WTC11 (cell line): ENCODE data around the gene SMIM13. TPM values are rescaled to one million over a fixed set of nuclear protein-coding genes. Genes with fewer than 3 reads are reported as not detected.

ENCODE experiments used
- ATAC-seq: fragments of 200-7000 bp; cut with Tn5 transposase; 2 replicates; pipeline ENCODE4 v1.10.0; 2021; ENCODE audit warnings: mild to moderate bottlenecking, moderate library complexity
- CTCF ChIA-PET: fragments of 300-600 bp; sonication (Branson Sonifier 250); formaldehyde crosslinking; loops from one replicate; lab custom pipeline; 2021; ENCODE audit warnings: antibody characterized with exemption; lab: Charles Lee
- POLR2A ChIA-PET: fragments of 350-600 bp; sonication (Branson Sonifier 250); formaldehyde crosslinking; loops from one replicate; lab custom pipeline; 2021; ENCODE audit warnings: antibody characterized with exemption; lab: Charles Lee
- DNase-seq: peaks from one replicate; pipeline ENCODE4 v3.0.0; 2021; ENCODE audit warnings: low spot score
- H3K27ac Mint-ChIP-seq: 2 replicates; pipeline ENCODE4 v1.8.0; 2021; ENCODE audit warnings: mixed read lengths
- H3K27me3 Mint-ChIP-seq: 2 replicates; pipeline ENCODE4 v1.8.0; 2021; ENCODE audit warnings: low read depth, mild to moderate bottlenecking, moderate library complexity, mixed read lengths
- H3K36me3 Mint-ChIP-seq: 2 replicates; pipeline ENCODE4 v1.8.0; 2021; ENCODE audit warnings: mixed read lengths
- H3K4me1 Mint-ChIP-seq: 2 replicates; pipeline ENCODE4 v1.8.0; 2022; ENCODE audit warnings: mixed read lengths
- H3K4me3 Mint-ChIP-seq: 2 replicates; pipeline ENCODE4 v1.8.0; 2021; ENCODE audit warnings: mild to moderate bottlenecking, moderate library complexity, mixed read lengths
- H3K9me3 Mint-ChIP-seq: 2 replicates; pipeline ENCODE4 v1.8.0; 2021; ENCODE audit warnings: mixed read lengths
- ARID4B ChIP-seq: sonication (generic); formaldehyde crosslinking; IDR thresholded peaks from 2 replicates; pipeline ENCODE4 v1.8.0; 2023; ENCODE audit warnings: missing genetic modification reagents, mild to moderate bottlenecking, borderline replicate concordance
- CDX4 ChIP-seq: fragments of 250-450 bp; sonication (Bioruptor Pico); IDR thresholded peaks from 2 replicates; pipeline ENCODE4 v1.9.0; 2021; ENCODE audit warnings: moderate library complexity, mild to moderate bottlenecking, inconsistent platforms, borderline replicate concordance
- E2F4 ChIP-seq: sonication (generic); formaldehyde crosslinking; IDR thresholded peaks from 2 replicates; pipeline ENCODE4 v1.8.1; 2022; ENCODE audit warnings: low read depth, mild to moderate bottlenecking, moderate library complexity, missing genetic modification reagents, borderline replicate concordance
- ELF4 ChIP-seq: sonication (generic); formaldehyde crosslinking; IDR thresholded peaks from 2 replicates; pipeline ENCODE4 v1.8.1; 2022; ENCODE audit warnings: low read depth, mild to moderate bottlenecking, moderate library complexity, missing genetic modification reagents
- FOXJ3 ChIP-seq: sonication (generic); formaldehyde crosslinking; IDR thresholded peaks from 2 replicates; pipeline ENCODE4 v1.9.0; 2021; ENCODE audit warnings: missing genetic modification reagents, mild to moderate bottlenecking, borderline replicate concordance
- GRHL2 ChIP-seq: fragments of 250-450 bp; sonication (Bioruptor Pico); IDR thresholded peaks from 2 replicates; pipeline ENCODE4 v1.8.0; 2022; ENCODE audit warnings: mild to moderate bottlenecking, moderate library complexity; ENCODE audit not compliant: insufficient replicate concordance, severe bottlenecking
- HMGA2 ChIP-seq: fragments of 250-450 bp; sonication (Bioruptor Pico); IDR thresholded peaks from 2 replicates; pipeline ENCODE4 v1.4.0; 2021; ENCODE audit warnings: mild to moderate bottlenecking, moderate library complexity
- MLX ChIP-seq: sonication (generic); formaldehyde crosslinking; IDR thresholded peaks from 2 replicates; pipeline ENCODE4 v1.8.1; 2023; ENCODE audit warnings: mild to moderate bottlenecking, missing genetic modification reagents, moderate library complexity
- MXD4 ChIP-seq: fragments of 250-450 bp; sonication (Bioruptor Pico); IDR thresholded peaks from 2 replicates; pipeline ENCODE4 v1.8.0; 2021; ENCODE audit warnings: mild to moderate bottlenecking, moderate library complexity, borderline replicate concordance
- NR2C2 ChIP-seq: sonication (generic); formaldehyde crosslinking; IDR thresholded peaks from 2 replicates; pipeline ENCODE4 v1.8.0; 2022; ENCODE audit warnings: mild to moderate bottlenecking, missing genetic modification reagents
- NR3C1 ChIP-seq: sonication (generic); formaldehyde crosslinking; conservative IDR thresholded peaks from 2 replicates; pipeline ENCODE4 v1.8.1; 2023; ENCODE audit warnings: low read depth, mild to moderate bottlenecking, missing genetic modification reagents
- PREB ChIP-seq: sonication (generic); formaldehyde crosslinking; IDR thresholded peaks from 2 replicates; pipeline ENCODE4 v1.8.1; 2022; ENCODE audit warnings: mild to moderate bottlenecking, missing genetic modification reagents, moderate library complexity, borderline replicate concordance
- ZBTB21 ChIP-seq: sonication (generic); formaldehyde crosslinking; IDR thresholded peaks from 2 replicates; pipeline ENCODE4 v1.8.1; 2023; ENCODE audit warnings: mild to moderate bottlenecking, missing genetic modification reagents, borderline replicate concordance
- ZNF121 ChIP-seq: sonication (generic); formaldehyde crosslinking; IDR thresholded peaks from 2 replicates; pipeline ENCODE4 v1.8.0; 2023; ENCODE audit warnings: missing genetic modification reagents
- ZNF263 ChIP-seq: sonication (generic); formaldehyde crosslinking; IDR thresholded peaks from 2 replicates; pipeline ENCODE4 v1.8.1; 2022; ENCODE audit warnings: low read depth, mild to moderate bottlenecking, moderate library complexity, missing genetic modification reagents
- ZNF425 ChIP-seq: fragments of 250-450 bp; sonication (Bioruptor Pico); conservative IDR thresholded peaks from 2 replicates; pipeline ENCODE4 v1.9.0; 2021; ENCODE audit warnings: mild to moderate bottlenecking
- total RNA-seq: library from RNA; stranded (reverse); gene quantifications from 3 replicates; pipeline ENCODE4 v1.2.3, GENCODE V29; 2021

The SMIM13 gene
- total RNA-seq, 1 experiment from 2014 or later: 9.7 TPM

GRCh38 chr6:11066505-11067347 is 26.9 kb upstream of the SMIM13 start:
- Mint-ChIP-seq H3K27me3 (no peaks in the 10 kb centered on the region), H3K4me3 (no peak overlapping the region), H3K9me3 (no peaks in the 10 kb centered on the region), H3K36me3 (no peaks in the 10 kb centered on the region), H3K4me1 (peaks cover 4% of the 10 kb centered on the region), H3K27ac (no peak overlapping the region)
- no peak for ATAC-seq
- DNase-seq: no peak
- POLR2A ChIA-PET: no interaction called here
- no peak for TF ChIP-seq CDX4 (CRISPR knock-in tag)
- no peak for TF ChIP-seq ZNF263 (CRISPR knock-in tag)
- TF ChIP-seq ZBTB21: no peak
- TF ChIP-seq PREB (CRISPR knock-in tag): no peak
- TF ChIP-seq NR2C2 (CRISPR knock-in tag): no peak
- TF ChIP-seq MLX (CRISPR knock-in tag): no peak
- no peak for TF ChIP-seq NR3C1 (CRISPR knock-in tag)
- no peak for TF ChIP-seq E2F4 (CRISPR knock-in tag)
- TF ChIP-seq ZNF425: no peak
- no peak for TF ChIP-seq FOXJ3 (CRISPR knock-in tag)
- TF ChIP-seq GRHL2 (CRISPR knock-in tag): no peak
- TF ChIP-seq HMGA2 (CRISPR knock-in tag): no peak
- TF ChIP-seq MXD4 (CRISPR knock-in tag): no peak
- TF ChIP-seq ELF4 (CRISPR knock-in tag): no peak
- TF ChIP-seq ZNF121 (CRISPR knock-in tag): no peak
- no peak for TF ChIP-seq ARID4B
- CTCF ChIA-PET: interaction anchor here (0.7 to 5.2 kb wide), 7 partner anchors 10 to 180 kb away, joined by 3 to 34 read pairs (median 4); partner anchors contain the start of genes ELOVL2 and SYCP2L
